Erythroblast (primary cell): ENCODE measurements around the gene TMC1.
"Not testable (repeated sequence)": the region's sequence is repeated elsewhere in the genome, so short reads cannot be mapped to it uniquely, and the experiment has no call there.

Experiments used
- GATA1 ChIP-seq: IDR thresholded peaks from 2 replicates; pipeline ENCODE4 v1.6.1; 2011; ENCODE audit warnings: low read depth, mild to moderate bottlenecking, control low read depth, low read length, moderate library complexity
- POLR2A ChIP-seq: IDR thresholded peaks from 2 replicates; pipeline ENCODE4 v1.6.1; 2011; ENCODE audit warnings: mild to moderate bottlenecking, low read length

- not testable (repeated sequence) for TF ChIP-seq POLR2A, GATA1
Measured at GRCh38 chr9:72806313-72806809, 285.0 kb downstream of the TMC1 start.
